ENCODE data around the gene QSOX1. TPM values are rescaled to one million over a fixed set of nuclear protein-coding genes. Genes with fewer than 3 reads are reported as not detected.
"Not testable (repeated sequence)": the region's sequence is repeated elsewhere in the genome, so short reads cannot be mapped to it uniquely, and the experiment has no call there.

Gene QSOX1
- total and polyA plus RNA-seq, 2 donors, result 9.1 to 48.2 TPM

DNA sequence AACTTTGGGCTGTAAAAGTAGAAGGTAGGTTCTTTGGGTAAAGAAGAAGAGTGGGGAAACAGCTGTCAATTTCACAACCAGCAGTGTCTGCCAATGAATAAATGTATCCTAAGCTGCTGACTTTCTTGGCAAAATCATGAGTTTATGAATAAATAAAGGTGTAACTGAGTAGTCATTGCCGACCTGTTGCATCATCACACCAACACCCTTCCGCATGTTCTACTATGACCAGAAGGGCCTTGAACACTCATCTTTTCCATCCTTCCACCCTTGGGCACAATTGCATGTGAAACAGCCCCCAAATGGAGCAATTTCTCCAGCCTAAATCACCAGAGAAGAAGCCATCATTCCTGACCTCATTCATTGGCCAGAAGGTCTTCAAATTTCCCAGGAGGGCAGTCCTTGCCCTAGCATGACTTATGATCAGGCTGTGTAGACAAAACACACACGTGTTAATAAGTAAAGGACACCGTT is 31.2 kb upstream of the QSOX1 start:
- Histone ChIP-seq H3K36me3 (ENCODE audit: control insufficient read depth in 2 of 2, insufficient read depth in 2 of 2, low read length in 1 of 2) (no peaks in the 10 kb centered on the region), H3K4me3 (ENCODE audit: low read length in 2 of 2) (no peak overlapping the region), H3K9me3 (ENCODE audit: control insufficient read depth in 2 of 2, insufficient read depth in 1 of 2, low read length in 1 of 2) (no peaks in the 10 kb centered on the region), H3K27me3 (ENCODE audit: control insufficient read depth in 2 of 2, insufficient read depth in 1 of 2, low read length in 1 of 2) (no peaks in the 10 kb centered on the region), H3K4me1 (ENCODE audit: control insufficient read depth in 2 of 2, insufficient read depth in 2 of 2, low read length in 2 of 2) (no peaks in the 10 kb centered on the region), H3K27ac (ENCODE audit: low read depth in 1 of 2, low read length in 1 of 2) (no peak overlapping the region)
- WGBS, result 95% methylated on average over 4 of the region's 4 CpGs
- no peak for DNase-seq (ENCODE audit: low read depth in 6 of 9, low spot score in 9 of 9)

DNA sequence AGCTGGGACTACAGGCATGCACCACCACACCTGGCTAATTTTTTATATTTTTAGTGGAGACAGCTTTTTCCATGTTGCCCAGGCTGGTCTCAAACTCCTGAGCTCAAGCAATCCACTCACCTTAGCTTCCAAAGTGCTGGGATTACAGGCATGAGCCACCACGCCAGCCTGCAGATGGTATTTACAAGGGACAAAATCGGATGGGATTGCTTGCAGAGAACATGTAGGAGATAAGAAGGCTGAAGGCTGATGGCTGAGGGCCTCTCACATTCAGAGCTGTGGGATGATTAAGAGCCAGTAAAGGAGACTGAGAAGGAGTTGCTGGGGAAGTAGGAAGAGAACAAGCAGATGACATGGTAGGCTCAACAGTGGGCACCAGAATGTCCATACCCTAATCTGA is 24.0 kb upstream of the QSOX1 start:
- WGBS, result over 99% methylated on average over 2 of the region's 2 CpGs

DNA sequence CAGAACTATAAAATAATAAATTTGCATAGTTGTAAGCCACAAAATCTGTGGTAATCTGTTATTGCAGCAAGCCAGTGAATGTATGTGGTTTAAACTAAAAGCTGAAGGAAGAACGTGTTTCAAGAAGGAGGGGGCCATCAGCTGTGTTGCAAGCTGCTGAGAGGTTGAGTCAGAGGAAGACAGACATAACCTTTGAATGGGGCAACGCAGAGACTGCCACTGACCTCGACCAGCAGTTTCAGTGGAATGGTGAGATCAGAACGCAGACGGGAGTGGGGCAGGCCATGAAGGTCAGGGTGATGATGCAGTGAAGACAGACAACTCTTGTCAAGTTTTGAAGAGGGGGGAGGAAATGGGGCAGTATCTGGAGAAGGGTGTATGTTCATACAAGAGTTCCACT is 23.2 kb upstream of the QSOX1 start:
- H3K27ac ChIP-seq (ENCODE audit: low read depth in 1 of 2, low read length in 1 of 2), result no peak overlapping the region

More for the DNA sequence above, 24.0 kb upstream of the QSOX1 start:
- no peaks in the 10 kb centered on the region for H3K27me3 ChIP-seq (ENCODE audit: control insufficient read depth in 2 of 2, insufficient read depth in 1 of 2, low read length in 1 of 2)
- H3K4me1 ChIP-seq (ENCODE audit: control insufficient read depth in 2 of 2, insufficient read depth in 2 of 2, low read length in 2 of 2), result no peaks in the 10 kb centered on the region
- no peak overlapping the region for H3K4me3 ChIP-seq (ENCODE audit: low read length in 2 of 2)
- H3K27ac ChIP-seq (ENCODE audit: low read depth in 1 of 2, low read length in 1 of 2), result no peak overlapping the region
- H3K9me3 ChIP-seq (ENCODE audit: control insufficient read depth in 2 of 2, insufficient read depth in 1 of 2, low read length in 1 of 2), result no peaks in the 10 kb centered on the region
- H3K36me3 ChIP-seq (ENCODE audit: control insufficient read depth in 2 of 2, insufficient read depth in 2 of 2, low read length in 1 of 2), result no peaks in the 10 kb centered on the region
- no peak for DNase-seq (ENCODE audit: low read depth in 6 of 9, low spot score in 9 of 9)

DNA sequence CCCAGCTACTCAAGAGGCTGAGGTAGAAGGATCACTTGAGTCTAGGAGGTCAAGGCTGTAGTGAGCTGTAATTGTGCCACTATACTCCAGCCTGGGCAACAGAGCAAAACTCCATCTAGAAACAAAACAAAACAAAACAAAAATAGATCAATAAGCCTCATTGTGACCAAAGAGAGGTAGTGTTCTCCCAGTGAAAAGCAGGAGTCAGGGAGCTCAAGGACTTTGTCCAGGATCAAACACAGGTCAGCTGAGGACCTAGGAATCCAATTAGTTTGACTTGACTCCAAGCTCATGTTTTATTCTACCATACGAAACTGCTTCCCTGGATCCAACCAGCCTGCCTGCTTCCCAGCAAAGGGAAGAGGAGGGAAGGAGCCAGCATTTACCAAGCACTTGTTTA is 21.5 kb upstream of the QSOX1 start:
- Histone ChIP-seq H3K36me3 (ENCODE audit: control insufficient read depth in 2 of 2, insufficient read depth in 2 of 2, low read length in 1 of 2) (no peaks in the 10 kb centered on the region), H3K4me3 (ENCODE audit: low read length in 2 of 2) (no peak overlapping the region), H3K4me1 (ENCODE audit: control insufficient read depth in 2 of 2, insufficient read depth in 2 of 2, low read length in 2 of 2) (no peaks in the 10 kb centered on the region), H3K27ac (ENCODE audit: low read depth in 1 of 2, low read length in 1 of 2) (no peak overlapping the region), H3K27me3 (ENCODE audit: control insufficient read depth in 2 of 2, insufficient read depth in 1 of 2, low read length in 1 of 2) (no peaks in the 10 kb centered on the region), H3K9me3 (ENCODE audit: control insufficient read depth in 2 of 2, insufficient read depth in 1 of 2, low read length in 1 of 2) (no peaks in the 10 kb centered on the region)
- DNase-seq (ENCODE audit: low read depth in 6 of 9, low spot score in 9 of 9), result no peak
- WGBS, result 95% methylated on average over 1 of the region's 1 CpG

More for the DNA sequence above, 23.2 kb upstream of the QSOX1 start:
- 87% methylated on average over 5 of the region's 5 CpGs for WGBS
- no peaks in the 10 kb centered on the region for H3K4me1 ChIP-seq (ENCODE audit: control insufficient read depth in 2 of 2, insufficient read depth in 2 of 2, low read length in 2 of 2)
- no peaks in the 10 kb centered on the region for H3K27me3 ChIP-seq (ENCODE audit: control insufficient read depth in 2 of 2, insufficient read depth in 1 of 2, low read length in 1 of 2)
- H3K9me3 ChIP-seq (ENCODE audit: control insufficient read depth in 2 of 2, insufficient read depth in 1 of 2, low read length in 1 of 2), result no peaks in the 10 kb centered on the region
- H3K36me3 ChIP-seq (ENCODE audit: control insufficient read depth in 2 of 2, insufficient read depth in 2 of 2, low read length in 1 of 2), result no peaks in the 10 kb centered on the region
- DNase-seq (ENCODE audit: low read depth in 6 of 9, low spot score in 9 of 9), result no peak
- H3K4me3 ChIP-seq (ENCODE audit: low read length in 2 of 2), result no peak overlapping the region

DNA sequence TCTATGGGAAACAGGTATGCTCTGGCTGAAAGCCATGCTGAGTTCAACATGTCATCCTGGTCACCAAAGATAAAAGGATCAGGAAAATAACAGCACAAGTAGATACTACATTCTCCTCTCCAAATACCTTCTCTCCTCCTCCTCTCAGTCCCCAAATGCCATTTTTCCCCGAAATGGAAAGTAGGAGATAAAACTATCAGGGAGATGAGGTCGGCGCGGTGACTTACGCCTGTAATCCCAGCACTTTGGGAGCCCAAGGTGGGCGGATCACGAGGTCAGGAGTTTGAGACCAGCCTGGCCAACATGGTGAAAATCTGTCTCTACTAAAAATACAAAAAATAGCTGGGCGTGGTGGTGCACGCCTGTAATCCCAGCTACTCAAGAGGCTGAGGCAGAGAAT is 21.0 kb upstream of the QSOX1 start:
- not testable (repeated sequence) for H3K4me1 ChIP-seq (ENCODE audit: control insufficient read depth in 2 of 2, insufficient read depth in 2 of 2, low read length in 2 of 2); DNase-seq (ENCODE audit: low read depth in 6 of 9, low spot score in 9 of 9); H3K4me3 ChIP-seq (ENCODE audit: low read length in 2 of 2); H3K9me3 ChIP-seq (ENCODE audit: control insufficient read depth in 2 of 2, insufficient read depth in 1 of 2, low read length in 1 of 2); H3K27ac ChIP-seq (ENCODE audit: low read depth in 1 of 2, low read length in 1 of 2); H3K36me3 ChIP-seq (ENCODE audit: control insufficient read depth in 2 of 2, insufficient read depth in 2 of 2, low read length in 1 of 2); H3K27me3 ChIP-seq (ENCODE audit: control insufficient read depth in 2 of 2, insufficient read depth in 1 of 2, low read length in 1 of 2)
- WGBS, result 90% methylated on average over 9 of the region's 9 CpGs

DNA sequence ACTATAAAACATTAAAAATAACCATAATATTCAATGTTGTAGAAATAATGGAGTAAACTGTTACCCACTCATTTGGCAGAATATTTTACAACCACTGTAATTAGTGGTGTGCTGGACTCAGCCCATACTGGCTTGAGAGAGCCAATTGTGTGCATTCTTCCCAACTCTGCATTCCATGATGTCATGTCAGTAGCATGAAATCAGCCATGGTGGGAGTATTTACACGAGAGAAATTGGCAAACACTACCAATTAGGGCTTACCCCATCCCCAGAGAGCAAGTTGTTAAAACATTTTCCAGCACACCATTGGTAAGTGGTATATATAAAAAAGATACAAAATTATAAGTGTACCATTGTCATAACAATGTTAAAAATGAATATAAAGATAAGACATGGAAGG is 19.1 kb upstream of the QSOX1 start:
- Histone ChIP-seq H3K4me3 (ENCODE audit: low read length in 2 of 2) (no peak overlapping the region), H3K36me3 (ENCODE audit: control insufficient read depth in 2 of 2, insufficient read depth in 2 of 2, low read length in 1 of 2) (no peaks in the 10 kb centered on the region), H3K27me3 (ENCODE audit: control insufficient read depth in 2 of 2, insufficient read depth in 1 of 2, low read length in 1 of 2) (no peaks in the 10 kb centered on the region), H3K4me1 (ENCODE audit: control insufficient read depth in 2 of 2, insufficient read depth in 2 of 2, low read length in 2 of 2) (no peaks in the 10 kb centered on the region), H3K27ac (ENCODE audit: low read depth in 1 of 2, low read length in 1 of 2) (no peak overlapping the region), H3K9me3 (ENCODE audit: control insufficient read depth in 2 of 2, insufficient read depth in 1 of 2, low read length in 1 of 2) (no peaks in the 10 kb centered on the region)
- WGBS, result 81% methylated on average over 1 of the region's 1 CpG
- DNase-seq (ENCODE audit: low read depth in 6 of 9, low spot score in 9 of 9), result no peak

DNA sequence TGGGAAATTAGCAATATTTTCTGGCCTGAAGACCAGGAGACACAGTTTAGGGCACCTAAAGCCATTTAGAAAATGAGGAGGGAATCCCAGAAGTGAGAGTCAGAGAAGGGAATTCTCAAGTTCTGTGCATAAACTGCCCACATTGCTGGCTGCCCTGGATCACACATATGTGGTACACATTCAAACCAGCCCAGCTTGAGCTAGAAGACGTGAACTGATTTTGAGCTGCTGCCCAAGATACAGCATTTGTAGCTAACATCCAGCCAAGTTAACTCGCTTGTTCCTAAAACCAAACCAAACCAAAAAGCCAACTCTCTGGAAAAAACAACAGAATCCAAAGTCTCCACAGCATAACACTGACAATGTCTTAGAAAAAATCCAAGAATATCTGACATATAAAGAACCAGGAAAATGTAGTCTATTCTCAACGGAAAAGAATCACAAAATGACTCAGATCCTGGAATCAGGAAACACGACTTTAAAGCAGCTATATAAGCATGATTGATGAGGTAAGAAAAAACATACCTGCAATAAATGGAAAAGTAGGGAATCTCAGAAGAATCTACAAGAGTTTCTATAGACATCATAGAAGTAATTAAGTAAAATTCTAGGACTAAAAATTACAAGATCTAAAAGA is 18.2 kb upstream of the QSOX1 start:
- no peak for DNase-seq (ENCODE audit: low read depth in 6 of 9, low spot score in 9 of 9)
- H3K27me3 ChIP-seq (ENCODE audit: control insufficient read depth in 2 of 2, insufficient read depth in 1 of 2, low read length in 1 of 2), result no peaks in the 10 kb centered on the region

DNA sequence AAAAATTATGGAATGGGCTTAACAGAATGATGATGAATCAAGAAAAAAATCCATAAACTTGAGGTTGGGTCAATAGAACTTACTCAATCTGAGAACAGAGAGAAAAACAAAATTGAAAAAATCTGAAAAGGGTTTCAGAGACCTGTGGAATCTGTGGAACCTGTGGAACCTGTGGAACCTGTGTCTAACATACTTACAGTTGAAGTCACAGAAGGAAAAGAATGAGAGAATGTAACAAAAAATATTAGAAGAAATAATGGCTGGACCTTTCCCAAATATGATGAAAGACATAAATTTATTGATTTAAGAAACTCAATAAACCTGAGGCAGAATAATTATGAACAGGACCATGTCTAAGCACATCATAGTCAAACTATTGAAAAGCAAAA is 17.7 kb upstream of the QSOX1 start:
- H3K27me3 ChIP-seq (ENCODE audit: control insufficient read depth in 2 of 2, insufficient read depth in 1 of 2, low read length in 1 of 2), result no peaks in the 10 kb centered on the region
- no peak overlapping the region for H3K27ac ChIP-seq (ENCODE audit: low read depth in 1 of 2, low read length in 1 of 2)
- no peak for DNase-seq (ENCODE audit: low read depth in 6 of 9, low spot score in 9 of 9)
- no peaks in the 10 kb centered on the region for H3K4me1 ChIP-seq (ENCODE audit: control insufficient read depth in 2 of 2, insufficient read depth in 2 of 2, low read length in 2 of 2)
- no peaks in the 10 kb centered on the region for H3K36me3 ChIP-seq (ENCODE audit: control insufficient read depth in 2 of 2, insufficient read depth in 2 of 2, low read length in 1 of 2)
- H3K9me3 ChIP-seq (ENCODE audit: control insufficient read depth in 2 of 2, insufficient read depth in 1 of 2, low read length in 1 of 2), result no peaks in the 10 kb centered on the region
- H3K4me3 ChIP-seq (ENCODE audit: low read length in 2 of 2), result no peak overlapping the region

More for the DNA sequence above, 18.2 kb upstream of the QSOX1 start:
- 90% methylated on average over 4 of the region's 4 CpGs for WGBS
- H3K4me3 ChIP-seq (ENCODE audit: low read length in 2 of 2), result no peak overlapping the region
- H3K9me3 ChIP-seq (ENCODE audit: control insufficient read depth in 2 of 2, insufficient read depth in 1 of 2, low read length in 1 of 2), result no peaks in the 10 kb centered on the region
- H3K36me3 ChIP-seq (ENCODE audit: control insufficient read depth in 2 of 2, insufficient read depth in 2 of 2, low read length in 1 of 2), result no peaks in the 10 kb centered on the region
- no peaks in the 10 kb centered on the region for H3K4me1 ChIP-seq (ENCODE audit: control insufficient read depth in 2 of 2, insufficient read depth in 2 of 2, low read length in 2 of 2)
- H3K27ac ChIP-seq (ENCODE audit: low read depth in 1 of 2, low read length in 1 of 2), result no peak overlapping the region

DNA sequence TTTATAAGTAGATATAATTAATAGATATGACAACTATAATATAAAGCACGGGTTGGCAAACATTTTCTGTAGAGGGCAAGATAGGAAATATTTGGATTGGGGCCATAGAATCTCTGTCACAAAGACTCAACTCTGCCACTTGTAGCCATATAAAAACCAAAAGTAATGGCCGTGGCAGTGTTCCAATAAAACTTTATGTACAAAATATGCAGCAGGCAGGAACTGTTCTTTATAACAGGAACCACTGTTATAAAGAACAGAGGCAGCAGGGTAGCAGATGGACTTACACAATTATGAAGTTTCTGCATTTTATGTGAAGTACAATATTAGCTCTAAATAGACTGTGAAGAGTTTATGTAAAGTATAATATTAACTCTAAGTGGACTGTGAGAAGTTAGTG is 16.9 kb upstream of the QSOX1 start:
- 95% methylated on average over 2 of the region's 2 CpGs for WGBS
- DNase-seq (ENCODE audit: low read depth in 6 of 9, low spot score in 9 of 9), result no peak

More for the DNA sequence above, 16.9 kb upstream of the QSOX1 start:
- H3K4me1 ChIP-seq (ENCODE audit: control insufficient read depth in 2 of 2, insufficient read depth in 2 of 2, low read length in 2 of 2), result no peaks in the 10 kb centered on the region
- H3K4me3 ChIP-seq (ENCODE audit: low read length in 2 of 2), result no peak overlapping the region
- H3K9me3 ChIP-seq (ENCODE audit: control insufficient read depth in 2 of 2, insufficient read depth in 1 of 2, low read length in 1 of 2), result no peaks in the 10 kb centered on the region
- H3K27me3 ChIP-seq (ENCODE audit: control insufficient read depth in 2 of 2, insufficient read depth in 1 of 2, low read length in 1 of 2), result no peaks in the 10 kb centered on the region
- no peaks in the 10 kb centered on the region for H3K36me3 ChIP-seq (ENCODE audit: control insufficient read depth in 2 of 2, insufficient read depth in 2 of 2, low read length in 1 of 2)
- H3K27ac ChIP-seq (ENCODE audit: low read depth in 1 of 2, low read length in 1 of 2), result no peak overlapping the region

Data from thymus (tissue), 11 donors.